HepG2 (cell line): ENCODE data around the gene LEMD2. TPM values are rescaled to one million over a fixed set of nuclear protein-coding genes. Genes with fewer than 3 reads are reported as not detected.

ENCODE experiments used
- FOXC1 ChIP-seq: sonication (generic); formaldehyde crosslinking; IDR thresholded peaks from 2 replicates; pipeline ENCODE4 v1.8.0; 2022; ENCODE audit warnings: mild to moderate bottlenecking, missing genetic modification reagents, borderline replicate concordance
- GPN1 ChIP-seq: sonication (generic); formaldehyde crosslinking; IDR thresholded peaks from 2 replicates; pipeline ENCODE4 v1.5.1; 2020; ENCODE audit warnings: missing genetic modification reagents, borderline replicate concordance
- KIAA2018 ChIP-seq: sonication (generic); formaldehyde crosslinking; IDR thresholded peaks from 2 replicates; pipeline ENCODE4 v1.5.0; 2020; ENCODE audit warnings: mild to moderate bottlenecking, missing genetic modification reagents, borderline replicate concordance
- LCORL ChIP-seq, 2 experiments: fragments of 450-650 bp in 1 of 2; sonication (generic) in 1 of 2; formaldehyde crosslinking in 1 of 2; IDR thresholded peaks; 2 replicates each; pipeline versions ENCODE4 v1.5.0 to v1.6.1; 2017 to 2020; ENCODE audit warnings: antibody characterized with exemption in 1 of 2, missing genetic modification reagents in 1 of 2
- MLX ChIP-seq: IDR thresholded peaks from 2 replicates; pipeline ENCODE4 v1.6.1; 2016
- NFIB ChIP-seq: sonication (generic); formaldehyde crosslinking; IDR thresholded peaks from 2 replicates; pipeline ENCODE4 v1.9.0; 2021; ENCODE audit warnings: missing genetic modification reagents, mild to moderate bottlenecking, borderline replicate concordance
- PHF5A ChIP-seq: IDR thresholded peaks from one replicate; pipeline ENCODE4 v1.6.1; 2018; ENCODE audit warnings: low read depth, missing genetic modification reagents; ENCODE audit not compliant: unreplicated experiment
- RFX5 ChIP-seq: IDR thresholded peaks from 2 replicates; pipeline ENCODE4 v1.6.1; 2011; ENCODE audit warnings: low read depth, low read length, improper control_type of control experiment
- SMAD3 ChIP-seq: sonication (generic); formaldehyde crosslinking; IDR thresholded peaks from 2 replicates; pipeline ENCODE4 v1.4.0; 2020; ENCODE audit warnings: missing genetic modification reagents
- TFDP2 ChIP-seq: sonication (generic); formaldehyde crosslinking; IDR thresholded peaks from 2 replicates; pipeline ENCODE4 v1.4.0; 2020; ENCODE audit warnings: missing genetic modification reagents
- ZFP90 ChIP-seq: sonication (generic); formaldehyde crosslinking; IDR thresholded peaks from 2 replicates; pipeline ENCODE4 v1.8.0; 2022; ENCODE audit warnings: missing genetic modification reagents, mild to moderate bottlenecking, inconsistent platforms, borderline replicate concordance
- ZNF225 ChIP-seq: sonication (generic); formaldehyde crosslinking; IDR thresholded peaks from 2 replicates; pipeline ENCODE4 v1.4.0; 2020; ENCODE audit warnings: mild to moderate bottlenecking, missing genetic modification reagents
- ZNF44 ChIP-seq: sonication (generic); formaldehyde crosslinking; IDR thresholded peaks from 2 replicates; pipeline ENCODE4 v1.5.1; 2020; ENCODE audit warnings: mild to moderate bottlenecking, missing genetic modification reagents
- ZNF510 ChIP-seq: sonication (generic); formaldehyde crosslinking; IDR thresholded peaks from 2 replicates; pipeline ENCODE4 v1.4.0; 2020; ENCODE audit warnings: low read depth, mild to moderate bottlenecking, missing genetic modification reagents
- ZNF75D ChIP-seq: sonication (generic); formaldehyde crosslinking; IDR thresholded peaks from 2 replicates; pipeline ENCODE4 v1.8.1; 2023; ENCODE audit warnings: missing genetic modification reagents, mild to moderate bottlenecking, borderline replicate concordance
- ZXDC ChIP-seq: sonication (generic); formaldehyde crosslinking; IDR thresholded peaks from 2 replicates; pipeline ENCODE4 v1.5.0; 2020; ENCODE audit warnings: mild to moderate bottlenecking, missing genetic modification reagents
- polyA plus RNA-seq, 8 experiments: library from polyadenylated mRNA; depleted of rRNA in 3 of 8; stranded (reverse) in 7 of 8; unstranded in 1 of 8; fragments of >200 nt; fragmentation: Illumina TruSeq in 4 of 8; extraction: Trizol in 4 of 8; gene quantifications; 2 replicates each; pipeline versions ENCODE4 v1.2.1 to v1.2.3, GENCODE V29; 2011 to 2016; ENCODE audit warnings: low read depth in 4 of 8, missing spikeins in 1 of 8, mixed read lengths in 1 of 8; ENCODE audit not compliant: insufficient read depth in 1 of 8
- total RNA-seq, 5 experiments: library from RNA; depleted of rRNA; stranded (reverse); fragments of >200 nt; fragmentation: Illumina TruSeq; extraction: Trizol; gene quantifications; 2 replicates each; pipeline ENCODE4 v1.2.3, GENCODE V29; 2016; ENCODE audit warnings: low read depth in 1 of 5

The LEMD2 gene
- total and polyA plus RNA-seq, 2 of the 13 experiments (the other 11 are each of a cell fraction or from before 2014, with no cell fraction given): 45.2 to 62.9 TPM

GRCh38 chr6:33761922-33762629, 26.9 kb downstream of the LEMD2 start (continued):
- no peak for TF ChIP-seq ZXDC (CRISPR knock-in tag)
- peak; percentile 78 for TF ChIP-seq ZFP90 (CRISPR knock-in tag)
- TF ChIP-seq LCORL (IDR thresholded peaks at IDR 0.05): no peak
- peak; percentile 98 for TF ChIP-seq LCORL (CRISPR knock-in tag; IDR thresholded peaks at IDR 0.05)
- TF ChIP-seq ZNF225 (CRISPR knock-in tag): no peak
- no peak for TF ChIP-seq KIAA2018
- TF ChIP-seq TFDP2 (CRISPR knock-in tag): no peak
- no peak for TF ChIP-seq NFIB (CRISPR knock-in tag)
- TF ChIP-seq ZNF75D: no peak
- TF ChIP-seq ZNF44 (CRISPR knock-in tag): no peak
- TF ChIP-seq MLX: peak; percentile 71
- peak; percentile 80; the same call in 1 of the 2 replicates for TF ChIP-seq SMAD3 (CRISPR knock-in tag)
- TF ChIP-seq ZNF510 (CRISPR knock-in tag): no peak
- no peak for TF ChIP-seq GPN1 (CRISPR knock-in tag)
- peak; percentile 61 for TF ChIP-seq PHF5A
- TF ChIP-seq RFX5: peak; percentile 14; the same call in 1 of the 2 replicates
- TF ChIP-seq FOXC1 (CRISPR knock-in tag): peak; percentile 80
